A549 (cell line): ENCODE data around the gene AGRN. TPM values are rescaled to one million over a fixed set of nuclear protein-coding genes. Genes with fewer than 3 reads are reported as not detected.

Experiments used
- ATAC-seq, 2 experiments: fragments of 200-7000 bp in 1 of 2; fragments of >200 bp in 1 of 2; cut with Nextera tagmentation in 1 of 2; cut with Tn5 transposase in 1 of 2; 3 replicates each; pipeline versions ENCODE4 v1.8.0 to v1.9.1; 2018 to 2020; ENCODE audit warnings: mild to moderate bottlenecking in 1 of 2, moderate library complexity in 1 of 2
- CTCF ChIA-PET: fragments of 300-600 bp; sonication (Branson Sonifier 250); formaldehyde crosslinking; extraction: SDS; loops from one replicate; lab custom pipeline; 2021; ENCODE audit warnings: antibody characterized with exemption, inconsistent platforms; lab: Yijun Ruan, JAX
- POLR2A ChIA-PET: fragments of 350-600 bp; formaldehyde crosslinking; extraction: SDS; loops from one replicate; lab custom pipeline; 2021; ENCODE audit warnings: antibody characterized with exemption, inconsistent platforms; lab: Yijun Ruan, JAX
- DNase-seq, 2 experiments: peaks; one replicate each; pipeline versions ENCODE4 v3.0.0 to v3.0.0-alpha.2; 2011 to 2016; ENCODE audit warnings: low read depth in 1 of 2, low spot score in 1 of 2
- FAIRE-seq: peaks from 2 replicates; lab custom pipeline; 2011; peaks lifted over from hg19 to GRCh38; lab: Jason Lieb, UNC
- H3K27ac ChIP-seq, 2 experiments: fragments of >200 bp; sonication (Bioruptor Twin); formaldehyde crosslinking; 3 replicates each; pipeline ENCODE4 v1.5.1; 2016 to 2017
- H3K4me1 ChIP-seq: fragments of >200 bp; sonication (Bioruptor Twin); formaldehyde crosslinking; 3 replicates; pipeline ENCODE4 v1.6.1; 2016
- H3K4me2 ChIP-seq: fragments of >200 bp; sonication (Bioruptor Twin); formaldehyde crosslinking; 3 replicates; pipeline ENCODE4 v1.6.1; 2016
- H3K4me3 ChIP-seq: fragments of >200 bp; sonication (Bioruptor Twin); formaldehyde crosslinking; 3 replicates; pipeline ENCODE4 v1.5.1; 2016
- H3K9me3 ChIP-seq: fragments of >200 bp; sonication (Bioruptor Twin); formaldehyde crosslinking; 3 replicates; pipeline ENCODE4 v1.6.1; 2016
- BHLHE40 ChIP-seq: IDR thresholded peaks from 2 replicates; pipeline ENCODE4 v1.6.1; 2012; ENCODE audit warnings: low read depth, low read length, inconsistent platforms
- CBX2 ChIP-seq: fragments of 200-600 bp; sonication (generic); IDR thresholded peaks from 2 replicates; pipeline ENCODE4 v1.6.1; 2016; ENCODE audit warnings: low read depth, mild to moderate bottlenecking, borderline replicate concordance
- CBX8 ChIP-seq: fragments of 200-600 bp; sonication (generic); IDR thresholded peaks from 2 replicates; pipeline ENCODE4 v1.6.1; 2016
- CHD4 ChIP-seq: fragments of 200-600 bp; sonication (generic); IDR thresholded peaks from 2 replicates; pipeline ENCODE4 v1.6.1; 2016; ENCODE audit warnings: antibody characterized with exemption, mild to moderate bottlenecking, borderline replicate concordance
- EHF ChIP-seq: fragments of 250-450 bp; sonication (Bioruptor Pico); IDR thresholded peaks from 2 replicates; pipeline ENCODE4 v1.5.0; 2020; ENCODE audit warnings: mild to moderate bottlenecking
- HDAC2 ChIP-seq: fragments of 200-600 bp; sonication (generic); IDR thresholded peaks from 2 replicates; pipeline ENCODE4 v1.6.1; 2016
- HOXB13 ChIP-seq: fragments of 250-450 bp; sonication (Bioruptor Pico); IDR thresholded peaks from 2 replicates; pipeline ENCODE4 v1.5.0; 2020; ENCODE audit warnings: low read depth, mild to moderate bottlenecking, moderate library complexity
- MAX ChIP-seq: IDR thresholded peaks from 2 replicates; pipeline ENCODE4 v1.6.1; 2012
- PHF8 ChIP-seq: fragments of 200-600 bp; sonication (generic); IDR thresholded peaks from 2 replicates; pipeline ENCODE4 v1.6.1; 2016; ENCODE audit warnings: low read depth, mild to moderate bottlenecking, antibody characterized with exemption, moderate library complexity, borderline replicate concordance
- POLR2A ChIP-seq: IDR thresholded peaks from 2 replicates; pipeline ENCODE4 v1.6.1; 2012; ENCODE audit warnings: mild to moderate bottlenecking, low read length
- POLR2AphosphoS2 ChIP-seq: conservative IDR thresholded peaks from 2 replicates; pipeline ENCODE4 v1.6.1; 2012; ENCODE audit warnings: low read length, improper control_type of control experiment, inconsistent platforms
- RAD21 ChIP-seq, 2 experiments: fragments of >200 bp in 1 of 2; sonication (Bioruptor Twin) in 1 of 2; formaldehyde crosslinking in 1 of 2; IDR thresholded peaks in 1 of 2; conservative IDR thresholded peaks in 1 of 2; 2 replicates in 1 of 2; 3 replicates in 1 of 2; pipeline ENCODE4 v1.6.1; 2012 to 2018; ENCODE audit warnings: inconsistent platforms in 1 of 2
- REST ChIP-seq: fragments of 200-600 bp; sonication (generic); IDR thresholded peaks from 2 replicates; pipeline ENCODE4 v1.6.1; 2016; ENCODE audit warnings: antibody characterized with exemption, mild to moderate bottlenecking, moderate library complexity
- RFX5 ChIP-seq: fragments of 450-650 bp; IDR thresholded peaks from 2 replicates; pipeline ENCODE4 v1.7.1; 2014; ENCODE audit warnings: antibody characterized with exemption, mild to moderate bottlenecking, moderate library complexity
- TFCP2L1 ChIP-seq: fragments of 250-450 bp; sonication (Bioruptor Pico); IDR thresholded peaks from 2 replicates; pipeline ENCODE4 v1.5.0; 2021; ENCODE audit warnings: mild to moderate bottlenecking
- ZC3H11A ChIP-seq: fragments of 450-650 bp; IDR thresholded peaks from 2 replicates; pipeline ENCODE4 v1.6.1; 2014; ENCODE audit warnings: antibody characterized with exemption, mild to moderate bottlenecking
- ZNF302 ChIP-seq: fragments of 250-450 bp; sonication (Bioruptor Pico); IDR thresholded peaks from 2 replicates; pipeline ENCODE4 v1.9.0; 2021; ENCODE audit warnings: inconsistent platforms, mild to moderate bottlenecking, moderate library complexity
- ZSCAN20 ChIP-seq: fragments of 250-450 bp; sonication (Bioruptor Pico); IDR thresholded peaks from 2 replicates; pipeline ENCODE4 v1.8.0; 2022; ENCODE audit warnings: mild to moderate bottlenecking, moderate library complexity
- WGBS: methylation state at CpG from one replicate; pipeline ENCODE4 v1.1.6; 2017; ENCODE audit errors: missing lambda C conversion rate; 5-methylcytosine and 5-hydroxymethylcytosine counted together
- polyA plus RNA-seq, 4 experiments: library from polyadenylated mRNA; depleted of rRNA in 3 of 4; stranded (reverse); fragments of >200 nt; fragmentation: RNase III in 1 of 4; extraction: RNeasy Plus Mini Kit Qiagen cat#74134 plus additional on column Dnase treatment in 1 of 4; gene quantifications; 2 replicates in 3 of 4; 3 replicates in 1 of 4; pipeline ENCODE4 v1.2.3, GENCODE V29; 2011 to 2017

Gene AGRN
- polyA plus RNA-seq, 2 of the 4 experiments (the other 2 are of a cell fraction): 23.9 to 90.9 TPM

- no peak for ATAC-seq
- 54% methylated on average over 11 of the region's 27 CpGs for WGBS
- ChIA-PET POLR2A (no interaction called here), CTCF (interaction anchor here (1.3 to 8.8 kb wide), 5 partner anchors 13 to 84 kb away, joined by 3 to 126 read pairs (median 33); partner anchors contain the start of genes AGRN, ISG15 and PERM1)
- peaks cover 50% of the 10 kb centered on the region for H3K4me1 ChIP-seq
- no peak overlapping the region for H3K4me3 ChIP-seq
- H3K4me2 ChIP-seq: no peak overlapping the region
- TF ChIP-seq RFX5 (no peak), ZNF302 (CRISPR knock-in tag) (no peak), ZC3H11A (no peak), CHD4 (no peak), CBX8 (no peak), PHF8 (no peak), HOXB13 (no peak)
- H3K9me3 ChIP-seq: no peaks in the 10 kb centered on the region
- FAIRE-seq: no peak
- H3K27ac ChIP-seq: no peak overlapping the region
- no peak for DNase-seq
These were observed 46.7 kb downstream of the AGRN start for GRCh38 chr1:1066403-1067283.

GRCh38 chr1:1067284-1067859, 47.5 kb downstream of the AGRN start:
- ATAC-seq: no peak
- ChIA-PET CTCF (interaction anchor here (0.7 to 5.1 kb wide), 4 partner anchors 14 to 83 kb away, joined by 3 to 33 read pairs (median 4); no protein-coding TSS in a partner anchor), POLR2A (no interaction called here)
- no peak for DNase-seq
- Histone ChIP-seq H3K4me3 (no peak overlapping the region), H3K4me1 (peaks cover 43% of the 10 kb centered on the region), H3K4me2 (no peak overlapping the region), H3K27ac (no peak overlapping the region)
- WGBS: 95% methylated on average over 4 of the region's 54 CpGs
- TF ChIP-seq POLR2A (no peak), EHF (CRISPR knock-in tag) (no peak), CBX8 (no peak), HDAC2 (no peak), BHLHE40 (no peak), REST (no peak), TFCP2L1 (CRISPR knock-in tag) (no peak), ZSCAN20 (CRISPR knock-in tag) (no peak), POLR2AphosphoS2 (no peak), MAX (no peak), CBX2 (no peak), RAD21 (conservative IDR thresholded peaks at IDR 0.05 in 1 of 2, IDR thresholded peaks at IDR 0.05 in 1 of 2) (no peak), PHF8 (no peak)
- TF ChIP-seq, all 56 proteins: peak for 0
- FAIRE-seq: no peak
- H3K9me3 ChIP-seq: no peaks in the 10 kb centered on the region
